Thyroid gland (tissue), 4 donors: ENCODE measurements around the gene TRIM14.

Experiments
- CTCF ChIP-seq, 6 experiments: fragments of 200-600 bp in 3 of 6; fragments of 450-650 bp in 3 of 6; sonication (generic) in 3 of 6; IDR thresholded peaks; one replicate each; pipeline ENCODE4 v1.5.1; 2016 to 2019; ENCODE audit warnings: antibody characterized with exemption in 6 of 6, mild to moderate bottlenecking in 2 of 6, inconsistent platforms in 1 of 6, moderate library complexity in 1 of 6
- POLR2A ChIP-seq, 2 donors: fragments of 450-650 bp; IDR thresholded peaks; one replicate each; pipeline ENCODE4 v1.6.1; 2017; ENCODE audit warnings: antibody characterized with exemption in 2 of 2, mild to moderate bottlenecking in 2 of 2, moderate library complexity in 1 of 2

- TF ChIP-seq CTCF (IDR thresholded peaks at IDR 0.05) (no peak), POLR2A (IDR thresholded peaks at IDR 0.05) (no peak)
Measured at GRCh38 chr9:98094316-98094715, 24.7 kb downstream of the TRIM14 start.
